PC-9 (cell line): Measurements from ENCODE around the gene RARS1. TPM values are rescaled to one million over a fixed set of nuclear protein-coding genes. Genes with fewer than 3 reads are reported as not detected.

Experiments used
- BruUV-seq: library from RNA; stranded (reverse); fragments of 400-500 nt; replicated peaks from 2 replicates; lab custom pipeline; 2021; lab: Mats Ljungman, UMichigan
- CTCF ChIA-PET: fragments of 300-600 bp; sonication (Branson Sonifier 250); formaldehyde crosslinking; loops from one replicate; lab custom pipeline; 2022; ENCODE audit warnings: antibody characterized with exemption; lab: Charles Lee
- POLR2A ChIA-PET: fragments of 300-600 bp; sonication (Branson Sonifier 250); formaldehyde crosslinking; loops from one replicate; lab custom pipeline; 2022; ENCODE audit warnings: antibody characterized with exemption; ENCODE audit not compliant: unreplicated experiment; lab: Charles Lee
- DNase-seq, 2 experiments: peaks; one replicate each; pipeline versions ENCODE4 v3.0.0 to v3.0.0-alpha.2; 2015 to 2022; ENCODE audit warnings: mixed read lengths in 1 of 2
- H2AFZ ChIP-seq: fragments of 200-600 bp; sonication (generic); 2 replicates; pipeline ENCODE4 v1.8.1; 2017; ENCODE audit warnings: antibody characterized with exemption
- H3F3A ChIP-seq: fragments of 200-600 bp; sonication (generic); 2 replicates; pipeline ENCODE4 v1.8.1; 2017; ENCODE audit warnings: antibody characterized with exemption, mild to moderate bottlenecking, low read depth; ENCODE audit not compliant: insufficient read depth
- H3K27ac ChIP-seq: fragments of 200-600 bp; sonication (generic); 2 replicates; pipeline ENCODE4 v1.6.1; 2016; ENCODE audit warnings: mixed run types
- H3K27me3 ChIP-seq: fragments of 200-600 bp; sonication (generic); 2 replicates; pipeline ENCODE4 v1.6.1; 2016; ENCODE audit warnings: low read depth, mixed run types; ENCODE audit not compliant: insufficient read depth
- H3K36me3 ChIP-seq: fragments of 200-600 bp; sonication (generic); 2 replicates; pipeline ENCODE4 v1.6.1; 2016; ENCODE audit warnings: low read depth, mixed run types
- H3K4me1 ChIP-seq: fragments of 200-600 bp; sonication (generic); replicated peaks from 2 replicates; pipeline ENCODE4 v1.6.1; 2016; ENCODE audit warnings: mixed run types; ENCODE audit not compliant: insufficient read depth
- H3K4me2 ChIP-seq: fragments of 200-600 bp; sonication (generic); 2 replicates; pipeline ENCODE4 v1.6.1; 2017; ENCODE audit warnings: mixed run types
- H3K4me3 ChIP-seq: fragments of 200-600 bp; sonication (generic); 2 replicates; pipeline ENCODE4 v1.6.1; 2016; ENCODE audit warnings: mixed run types
- H3K79me2 ChIP-seq: fragments of 200-600 bp; sonication (generic); 2 replicates; pipeline ENCODE4 v1.6.1; 2017; ENCODE audit warnings: low read depth, mixed run types
- H3K9me2 ChIP-seq: fragments of 200-600 bp; sonication (generic); 2 replicates; pipeline ENCODE4 v1.8.1; 2017; ENCODE audit warnings: mild to moderate bottlenecking; ENCODE audit not compliant: insufficient read depth
- H3K9me3 ChIP-seq: fragments of 200-600 bp; sonication (generic); 2 replicates; pipeline ENCODE4 v1.8.1; 2016; ENCODE audit warnings: low read depth; ENCODE audit not compliant: insufficient read depth
- H4K20me1 ChIP-seq: fragments of 200-600 bp; sonication (generic); 2 replicates; pipeline ENCODE4 v1.8.1; 2017; ENCODE audit not compliant: insufficient read depth
- CTCF ChIP-seq: fragments of 200-600 bp; sonication (generic); conservative IDR thresholded peaks from 2 replicates; pipeline ENCODE4 v1.6.1; 2017; ENCODE audit warnings: mixed run types, antibody characterized with exemption, mild to moderate bottlenecking, moderate library complexity
- EZH2 ChIP-seq: fragments of 200-600 bp; sonication (generic); IDR thresholded peaks from 2 replicates; pipeline ENCODE4 v1.8.0; 2017; ENCODE audit warnings: antibody characterized with exemption, low read depth
- intact Hi-C: fragments of 100-400 bp; cut with micrococcal nuclease; formaldehyde crosslinking; loops from one replicate; pipeline ENCODE4 v1.10.0; 2022; ENCODE audit not compliant: unreplicated experiment
- total RNA-seq: library from RNA; stranded (reverse); gene quantifications from 2 replicates; pipeline ENCODE4 v1.2.3, GENCODE V29; 2021

RARS1 gene
- total RNA-seq, 1 experiment from 2014 or later, result 125 TPM

GRCh38 chr5:168457542-168457941 lies 28.7 kb upstream of the RARS1 start:
- H3K4me1 ChIP-seq, result no peaks in the 10 kb centered on the region
- ChIA-PET POLR2A (interaction anchor here (0.6 kb wide), 1 partner anchor 156 kb away, joined by 3 read pairs; no protein-coding TSS in a partner anchor), CTCF (no interaction called here)
- H2AFZ ChIP-seq, result no peak overlapping the region
- H3K36me3 ChIP-seq, result peaks cover 30% of the 10 kb centered on the region
- no peaks in the 10 kb centered on the region for H3K9me2 ChIP-seq
- H3F3A ChIP-seq, result no peaks in the 10 kb centered on the region; the same call in 1 of the 2 replicates
- TF ChIP-seq CTCF, result no peak
- TF ChIP-seq EZH2, result no peak
- BruUV-seq, result no TSS peak
- no peak overlapping the region for H3K27ac ChIP-seq
- no peaks in the 10 kb centered on the region for H3K9me3 ChIP-seq
- no peaks in the 10 kb centered on the region for H4K20me1 ChIP-seq
- no peak overlapping the region for H3K4me3 ChIP-seq
- no peak overlapping the region for H3K4me2 ChIP-seq
- intact Hi-C loops, result no loop called here
- DNase-seq, result no peak
- H3K79me2 ChIP-seq, result no peaks in the 10 kb centered on the region
- H3K27me3 ChIP-seq, result no peaks in the 10 kb centered on the region

GRCh38 chr5:168460606-168461005 lies 25.7 kb upstream of the RARS1 start:
- no peaks in the 10 kb centered on the region; the same call in 1 of the 2 replicates for H3F3A ChIP-seq
- peaks cover 23% of the 10 kb centered on the region; the same call in 1 of the 2 replicates for H3K36me3 ChIP-seq
- no peak overlapping the region for H3K4me3 ChIP-seq
- CTCF ChIA-PET, result no interaction called here
- POLR2A ChIA-PET, result no interaction called here
- DNase-seq, result no peak
- H3K9me3 ChIP-seq, result no peaks in the 10 kb centered on the region
- H3K27ac ChIP-seq, result no peak overlapping the region
- H2AFZ ChIP-seq, result no peak overlapping the region
- no peaks in the 10 kb centered on the region for H3K4me1 ChIP-seq
- no peaks in the 10 kb centered on the region for H3K79me2 ChIP-seq
- no TSS peak for BruUV-seq
- no peaks in the 10 kb centered on the region for H4K20me1 ChIP-seq
- TF ChIP-seq EZH2, result no peak
- TF ChIP-seq CTCF, result no peak
- H3K4me2 ChIP-seq, result no peak overlapping the region
- H3K27me3 ChIP-seq, result no peaks in the 10 kb centered on the region
- H3K9me2 ChIP-seq, result no peaks in the 10 kb centered on the region
- intact Hi-C loops, result no loop called here

GRCh38 chr5:168463081-168463480 lies 23.2 kb upstream of the RARS1 start:
- CTCF ChIA-PET, result interaction anchor here (0.5 kb wide), 1 partner anchor 21 kb away, joined by 7 read pairs; no protein-coding TSS in a partner anchor

More at GRCh38 chr5:168463081-168463480, 23.2 kb upstream of the RARS1 start:
- H3K79me2 ChIP-seq, result no peaks in the 10 kb centered on the region
- BruUV-seq, result no TSS peak
- no peak for DNase-seq
- H2AFZ ChIP-seq, result no peak overlapping the region
- H3K36me3 ChIP-seq, result peaks cover 2% of the 10 kb centered on the region; the same call in 1 of the 2 replicates
- H3F3A ChIP-seq, result no peaks in the 10 kb centered on the region; the same call in 1 of the 2 replicates
- no peaks in the 10 kb centered on the region for H3K9me3 ChIP-seq
- TF ChIP-seq EZH2 (no peak), CTCF (no peak)
- H3K27me3 ChIP-seq, result no peaks in the 10 kb centered on the region
- POLR2A ChIA-PET, result interaction anchor here (0.6 kb wide), 1 partner anchor 53 kb away, joined by 4 read pairs; no protein-coding TSS in a partner anchor
- H3K4me3 ChIP-seq, result no peak overlapping the region
- H3K27ac ChIP-seq, result no peak overlapping the region
- no peaks in the 10 kb centered on the region for H3K4me1 ChIP-seq
- H3K9me2 ChIP-seq, result no peaks in the 10 kb centered on the region
- intact Hi-C loops, result no loop called here
- H3K4me2 ChIP-seq, result no peak overlapping the region
- no peaks in the 10 kb centered on the region for H4K20me1 ChIP-seq
